Measurements from ENCODE around the gene PLAAT2.

The PLAAT2 gene

GRCh38 chr11:63563201-63564055 lies at the start of gene PLAAT2:
Gene PLAAT2 (minus strand): TSS chr11:63563379. CDS start chr11:63563324, 55 bp downstream.
- peak; percentile 81 for DNase-seq (ENCODE audit: low read depth)
- peak within 1 kb of the TSS; percentile 13 for H3K4me3 ChIP-seq (ENCODE audit: low read depth, low read length)
- no peak for TF ChIP-seq CTCF (IDR thresholded peaks at IDR 0.05; ENCODE audit: insufficient read depth, low read depth, low read length, missing control alignments)

GRCh38 chr11:63612181-63612580 lies 49.0 kb upstream of the PLAAT2 start:
- DNase-seq (ENCODE audit: low read depth): no peak
- no peak overlapping the region for H3K4me3 ChIP-seq (ENCODE audit: low read depth, low read length)
- TF ChIP-seq CTCF (IDR thresholded peaks at IDR 0.05; ENCODE audit: insufficient read depth, low read depth, low read length, missing control alignments): no peak

- no peak for DNase-seq (ENCODE audit: low read depth)
- H3K4me3 ChIP-seq (ENCODE audit: low read depth, low read length): no peak overlapping the region
- TF ChIP-seq CTCF (IDR thresholded peaks at IDR 0.05; ENCODE audit: insufficient read depth, low read depth, low read length, missing control alignments): no peak
These were observed 48.2 kb upstream of the PLAAT2 start for GRCh38 chr11:63611395-63611747.

- DNase-seq (ENCODE audit: low read depth): no peak
- no peak overlapping the region for H3K4me3 ChIP-seq (ENCODE audit: low read depth, low read length)
These were observed 47.6 kb upstream of the PLAAT2 start for GRCh38 chr11:63610604-63611394.

GRCh38 chr11:63609971-63610580 lies 46.9 kb upstream of the PLAAT2 start:
- H3K4me3 ChIP-seq (ENCODE audit: low read depth, low read length): no peak overlapping the region

More at GRCh38 chr11:63610604-63611394, 47.6 kb upstream of the PLAAT2 start:
- TF ChIP-seq CTCF (IDR thresholded peaks at IDR 0.05; ENCODE audit: insufficient read depth, low read depth, low read length, missing control alignments): no peak

GRCh38 chr11:63609536-63609935 lies 46.4 kb upstream of the PLAAT2 start:
- TF ChIP-seq CTCF (IDR thresholded peaks at IDR 0.05; ENCODE audit: insufficient read depth, low read depth, low read length, missing control alignments): no peak
- no peak for DNase-seq (ENCODE audit: low read depth)
- no peak overlapping the region for H3K4me3 ChIP-seq (ENCODE audit: low read depth, low read length)

More at GRCh38 chr11:63609971-63610580, 46.9 kb upstream of the PLAAT2 start:
- no peak for DNase-seq (ENCODE audit: low read depth)
- TF ChIP-seq CTCF (IDR thresholded peaks at IDR 0.05; ENCODE audit: insufficient read depth, low read depth, low read length, missing control alignments): no peak
